HG02885 (cell line): Measurements from ENCODE around the gene ANXA1.
A peak's percentile ranks its signal among the peaks of the same experiment; 100 is the strongest.

Experiments used
- ATAC-seq: cut with Tn5 transposase; IDR thresholded peaks from one replicate; pipeline ENCODE4 v1.9.1; 2021; ENCODE audit warnings: mild to moderate bottlenecking; ENCODE audit not compliant: unreplicated experiment, poor library complexity

The ANXA1 gene

GRCh38 chr9:73151653-73152542 is at the start of gene ANXA1:
TSS of gene ANXA1 (plus strand) at chr9:73151865. CDS start at chr9:73158536, 6,671 bp downstream.
- ATAC-seq: no peak

- no peak for ATAC-seq
Measured at GRCh38 chr9:73104342-73104741, 47.3 kb upstream of the ANXA1 start.

DNA sequence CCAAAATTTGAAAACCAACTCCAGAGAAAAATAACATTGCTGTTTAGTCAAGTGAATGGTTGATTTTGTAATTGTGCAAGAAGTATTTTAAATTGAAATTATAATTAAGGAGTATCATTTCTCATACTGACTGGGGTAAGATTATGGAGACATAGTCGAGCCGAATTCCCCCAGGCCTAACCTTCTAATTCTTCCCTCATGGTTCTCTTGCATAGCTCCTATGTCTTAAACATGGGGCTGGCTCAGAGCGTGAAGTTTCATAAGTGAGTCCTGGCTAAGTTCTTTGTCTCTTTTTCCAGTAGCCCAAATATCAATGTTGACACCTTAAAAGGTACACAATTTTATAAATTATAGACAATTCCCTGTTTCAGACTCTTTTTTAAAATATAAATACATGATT is 46.7 kb upstream of the ANXA1 start:
- ATAC-seq: no peak

DNA sequence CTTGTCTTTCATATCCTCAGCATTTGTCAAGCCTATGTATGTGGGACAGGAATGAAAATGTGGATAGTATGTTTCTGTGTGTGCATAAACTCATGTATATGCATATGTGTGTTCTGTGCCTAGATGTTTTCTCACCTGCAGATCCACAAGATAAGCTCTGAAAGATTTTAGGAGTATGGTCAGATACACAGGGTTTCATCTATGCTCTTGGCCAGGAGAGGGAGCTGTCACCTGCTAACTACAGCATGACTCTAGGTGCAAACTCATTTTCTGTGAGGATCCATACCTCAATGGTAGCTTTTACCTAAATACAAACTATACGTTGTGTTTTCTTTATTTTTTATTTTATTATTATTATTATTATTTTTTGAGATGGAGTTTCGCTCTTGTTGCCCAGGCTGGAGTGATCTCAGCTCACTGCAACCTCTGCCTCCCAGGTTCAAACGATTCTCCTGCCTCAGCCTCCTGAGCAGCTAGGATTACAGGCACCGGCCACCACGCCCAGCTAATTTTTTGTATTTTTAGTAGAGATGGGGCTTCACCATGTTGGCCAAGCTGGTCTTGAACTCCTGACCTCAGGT is 44.1 kb upstream of the ANXA1 start:
- peak; percentile 98 for ATAC-seq

GRCh38 chr9:73114058-73114457 is 37.6 kb upstream of the ANXA1 start:
- ATAC-seq: no peak

DNA sequence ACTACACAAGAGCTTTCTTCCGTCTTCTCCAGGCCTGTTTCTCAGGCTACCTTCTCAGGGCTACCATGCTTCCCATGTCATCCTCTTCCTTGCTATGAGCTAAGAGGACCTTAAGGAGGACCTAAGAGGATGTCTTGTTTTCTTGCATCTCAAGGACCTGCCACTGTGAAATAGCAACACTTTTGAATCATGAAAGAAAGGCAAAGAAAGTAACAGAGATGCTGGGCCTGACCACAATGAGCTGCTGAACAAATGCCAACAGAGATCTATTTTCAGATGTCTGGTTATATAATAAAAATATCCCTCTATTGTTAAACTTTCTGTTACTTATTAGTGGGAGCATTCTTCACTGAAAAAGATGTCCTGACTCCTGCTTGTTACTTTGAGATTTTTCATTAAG is 36.7 kb upstream of the ANXA1 start:
- no peak for ATAC-seq

GRCh38 chr9:73116031-73116430 is 35.6 kb upstream of the ANXA1 start:
- ATAC-seq: peak; percentile 85

GRCh38 chr9:73116880-73117279 is 34.8 kb upstream of the ANXA1 start:
- ATAC-seq: no peak

DNA sequence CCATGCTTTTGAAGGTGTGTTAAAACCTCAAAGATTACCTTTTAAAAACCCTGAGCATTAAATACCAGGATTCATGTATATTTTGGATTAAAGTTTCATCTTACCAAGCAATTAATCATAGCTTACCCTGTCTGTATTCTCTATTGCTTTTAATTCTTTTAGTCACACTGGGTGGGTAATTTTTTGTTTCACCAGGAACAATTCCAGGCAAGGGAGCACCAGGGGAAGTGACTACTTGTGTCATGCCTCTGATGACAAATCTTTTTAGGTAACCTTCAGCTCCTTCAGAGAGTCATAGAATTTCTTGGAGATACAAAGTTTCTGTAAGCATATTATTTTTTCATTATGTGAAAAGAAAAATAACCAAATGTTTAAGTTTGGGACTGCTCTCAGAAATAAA is 33.4 kb upstream of the ANXA1 start:
- ATAC-seq: no peak

DNA sequence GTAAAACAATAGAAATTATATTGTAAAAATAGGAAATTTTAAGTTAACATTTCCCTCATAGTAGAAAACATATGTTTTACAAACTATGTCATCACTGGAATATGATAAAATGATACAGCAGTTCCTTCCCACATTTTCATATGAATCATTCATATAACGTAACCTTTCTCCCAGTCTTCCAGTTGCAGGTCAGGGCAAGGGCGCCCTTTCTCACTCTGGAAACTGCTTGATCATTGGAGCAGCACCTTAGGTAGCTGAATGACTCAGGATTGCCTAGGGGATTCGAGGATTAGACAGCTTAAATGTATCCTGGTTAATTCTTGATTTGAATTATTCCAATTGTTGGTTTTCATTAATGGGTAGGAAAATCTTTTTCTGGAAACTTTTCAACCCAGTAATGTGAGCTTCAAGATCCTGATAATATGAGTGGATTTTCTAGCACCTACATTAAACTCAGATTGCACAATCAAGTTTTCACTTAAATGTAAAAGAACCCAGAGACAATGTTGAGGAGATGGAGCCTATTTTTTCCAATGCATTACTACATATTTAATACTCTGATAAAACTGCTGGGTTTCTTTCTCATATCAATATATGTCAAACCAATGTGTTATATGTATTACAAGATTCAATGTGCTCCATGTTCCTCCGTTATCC is 32.6 kb upstream of the ANXA1 start:
- ATAC-seq: no peak

GRCh38 chr9:73121375-73121935 is 30.2 kb upstream of the ANXA1 start:
- ATAC-seq: no peak

DNA sequence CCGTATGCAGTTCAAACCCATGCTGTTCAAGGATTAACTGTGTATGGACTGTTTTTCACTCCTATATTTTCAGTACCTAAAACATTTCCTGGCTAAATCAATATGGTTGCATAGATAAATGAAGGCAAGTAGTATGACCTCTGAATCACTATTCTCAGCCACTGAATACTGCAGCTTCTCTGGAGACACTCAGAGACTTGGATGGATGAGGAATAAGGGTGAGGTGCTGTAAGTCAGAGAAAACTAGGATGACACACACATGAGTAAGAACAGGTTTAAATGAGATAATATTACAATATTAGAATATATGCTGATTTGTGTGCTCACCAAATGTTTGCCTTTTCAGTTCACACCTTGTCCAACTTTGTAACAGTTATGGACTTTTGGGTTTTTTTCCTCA is 26.0 kb upstream of the ANXA1 start:
- ATAC-seq: no peak

DNA sequence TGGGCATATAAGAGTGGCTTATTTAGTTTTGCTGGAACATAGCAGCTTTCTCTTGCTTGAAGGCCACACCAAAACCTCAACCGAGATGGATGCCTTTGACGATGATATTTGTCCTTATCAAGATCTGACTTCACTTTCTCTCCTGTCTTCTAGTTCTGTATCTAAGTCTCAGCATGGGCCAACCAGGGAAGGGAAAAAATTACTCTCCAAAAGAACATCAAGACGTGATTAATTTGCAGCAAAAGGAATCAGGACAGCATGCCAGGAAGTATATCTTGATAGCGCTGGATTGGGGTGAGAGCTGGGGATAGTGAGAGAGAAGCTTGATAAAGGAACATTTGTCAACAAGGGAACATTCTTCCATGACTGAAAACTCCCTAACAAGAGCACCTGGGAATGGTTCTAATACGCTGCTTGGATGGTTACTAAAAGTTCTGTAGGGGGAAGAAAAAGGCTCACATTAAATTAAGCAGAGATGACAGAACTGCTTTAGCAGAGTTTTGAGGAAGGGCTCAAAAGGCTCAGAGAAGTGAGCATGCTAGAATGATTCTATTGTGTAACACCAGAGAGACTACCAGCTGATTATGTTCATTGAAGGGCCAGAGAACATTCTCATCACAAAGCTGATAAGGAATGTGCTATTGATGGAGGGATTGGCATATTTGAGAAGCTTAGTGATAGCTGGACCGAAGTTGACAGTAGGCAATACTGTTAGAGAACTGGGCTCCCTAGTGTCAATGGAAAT is 21.6 kb upstream of the ANXA1 start:
- ATAC-seq: no peak

GRCh38 chr9:73131461-73131860 is 20.2 kb upstream of the ANXA1 start:
- ATAC-seq: no peak

DNA sequence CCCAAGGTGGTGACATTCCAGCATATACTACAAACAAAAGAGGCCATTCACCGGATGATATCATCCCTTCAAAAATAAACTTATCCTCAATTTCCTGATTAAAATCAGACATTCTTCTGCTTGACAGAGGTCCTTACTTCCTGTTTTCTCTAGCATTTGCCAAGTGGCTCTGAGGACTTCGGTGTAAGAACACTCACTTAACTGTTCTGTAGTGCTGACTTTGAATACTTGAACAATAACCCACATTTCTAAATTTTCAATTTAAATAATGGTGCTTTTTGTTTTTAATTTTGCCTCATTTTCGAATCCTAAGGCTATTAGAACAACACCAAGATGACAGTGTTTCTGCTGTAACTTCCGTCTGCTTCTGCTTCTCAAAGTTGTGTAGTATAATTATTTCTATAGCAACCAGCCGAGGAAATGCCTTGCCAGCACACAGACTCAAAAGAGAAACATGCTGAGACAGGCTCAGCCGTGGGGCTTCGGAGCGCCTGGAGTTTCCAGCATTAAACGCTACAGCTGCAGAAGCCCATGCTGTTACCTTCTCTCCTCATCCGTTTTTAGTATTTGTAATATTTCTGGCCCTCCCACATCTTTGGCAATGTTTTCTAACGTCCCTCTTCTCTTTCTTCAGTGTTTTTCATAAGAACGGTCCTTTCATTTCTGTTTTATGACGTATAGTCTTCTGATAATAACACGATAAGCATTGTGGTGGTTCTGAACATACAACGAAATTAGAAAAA is 19.5 kb upstream of the ANXA1 start:
- ATAC-seq: peak; percentile 89

- no peak for ATAC-seq
Measured at GRCh38 chr9:73133022-73133651, 18.5 kb upstream of the ANXA1 start.

- peak; percentile 59 for ATAC-seq
Measured at GRCh38 chr9:73133921-73134407, 17.7 kb upstream of the ANXA1 start.

GRCh38 chr9:73135394-73135793 is 16.3 kb upstream of the ANXA1 start:
- no peak for ATAC-seq

- ATAC-seq: no peak
Measured at GRCh38 chr9:73137286-73137899, 14.3 kb upstream of the ANXA1 start.
